ENCODE measurements around the gene CRPPA. TPM values are rescaled to one million over a fixed set of nuclear protein-coding genes. Genes with fewer than 3 reads are reported as not detected.

CRPPA gene
- total RNA-seq, 2 experiments from 2014 or later: 1.0 to 1.1 TPM

DNA sequence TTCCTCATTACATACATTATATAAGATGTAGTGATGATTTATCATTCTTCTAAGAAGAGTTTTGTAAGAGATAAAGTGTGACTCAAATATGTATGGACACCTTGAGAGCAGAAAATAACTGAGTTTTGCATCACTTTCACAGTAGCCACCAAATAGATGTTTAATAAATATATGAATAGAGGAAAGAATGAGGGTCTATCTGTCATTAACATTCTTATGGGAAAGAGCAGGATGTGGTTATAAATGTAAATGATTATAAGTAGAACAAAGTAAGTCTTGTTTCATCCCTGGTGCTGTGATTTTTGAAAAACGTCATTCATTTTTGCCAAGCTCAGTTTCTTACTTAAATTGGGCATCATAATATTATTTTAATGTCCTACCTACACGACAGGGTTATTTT is 15.0 kb upstream of the CRPPA start:
- intact Hi-C loops (cut with DNase I, micrococcal nuclease): no loop called here
- H3K4me1 ChIP-seq (ENCODE audit: insufficient read depth, low read length): no peaks in the 10 kb centered on the region
- Mint-ChIP-seq H3K9me3 (no peaks in the 10 kb centered on the region), H3K36me3 (ENCODE audit: low read depth) (no peaks in the 10 kb centered on the region), H3K4me1 (ENCODE audit: low read depth) (no peaks in the 10 kb centered on the region), H3K27me3 (peaks cover 5% of the 10 kb centered on the region), H3K27ac (no peak overlapping the region), H3K4me3 (no peak overlapping the region)
- no peak for DNase-seq
- ATAC-seq (ENCODE audit: poor library complexity): no peak
- no peak overlapping the region for H3K27ac ChIP-seq (ENCODE audit: low read depth in 1 of 2, low read length in 2 of 2)
- no peak overlapping the region for H3K4me3 ChIP-seq (ENCODE audit: low read length)
- TF ChIP-seq, protein P1, sequence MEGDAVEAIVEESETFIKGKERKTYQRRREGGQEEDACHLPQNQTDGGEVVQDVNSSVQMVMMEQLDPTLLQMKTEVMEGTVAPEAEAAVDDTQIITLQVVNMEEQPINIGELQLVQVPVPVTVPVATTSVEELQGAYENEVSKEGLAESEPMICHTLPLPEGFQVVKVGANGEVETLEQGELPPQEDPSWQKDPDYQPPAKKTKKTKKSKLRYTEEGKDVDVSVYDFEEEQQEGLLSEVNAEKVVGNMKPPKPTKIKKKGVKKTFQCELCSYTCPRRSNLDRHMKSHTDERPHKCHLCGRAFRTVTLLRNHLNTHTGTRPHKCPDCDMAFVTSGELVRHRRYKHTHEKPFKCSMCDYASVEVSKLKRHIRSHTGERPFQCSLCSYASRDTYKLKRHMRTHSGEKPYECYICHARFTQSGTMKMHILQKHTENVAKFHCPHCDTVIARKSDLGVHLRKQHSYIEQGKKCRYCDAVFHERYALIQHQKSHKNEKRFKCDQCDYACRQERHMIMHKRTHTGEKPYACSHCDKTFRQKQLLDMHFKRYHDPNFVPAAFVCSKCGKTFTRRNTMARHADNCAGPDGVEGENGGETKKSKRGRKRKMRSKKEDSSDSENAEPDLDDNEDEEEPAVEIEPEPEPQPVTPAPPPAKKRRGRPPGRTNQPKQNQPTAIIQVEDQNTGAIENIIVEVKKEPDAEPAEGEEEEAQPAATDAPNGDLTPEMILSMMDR (IDR thresholded peaks at IDR 0.05): no peak
- CTCF ChIA-PET: interaction anchor here (1.0 kb wide), 1 partner anchor 20 kb away, joined by 3 read pairs; no protein-coding TSS in a partner anchor
- H3K36me3 ChIP-seq (ENCODE audit: insufficient read depth, low read length): no peaks in the 10 kb centered on the region
- POLR2A ChIA-PET: no interaction called here
- H3K27me3 ChIP-seq (ENCODE audit: control insufficient read depth in 1 of 2, insufficient read depth in 2 of 2, low read length in 2 of 2): no peaks in the 10 kb centered on the region
- H3K9me3 ChIP-seq (ENCODE audit: control insufficient read depth in 1 of 2, insufficient read depth in 1 of 2, low read length in 2 of 2): no peaks in the 10 kb centered on the region

DNA sequence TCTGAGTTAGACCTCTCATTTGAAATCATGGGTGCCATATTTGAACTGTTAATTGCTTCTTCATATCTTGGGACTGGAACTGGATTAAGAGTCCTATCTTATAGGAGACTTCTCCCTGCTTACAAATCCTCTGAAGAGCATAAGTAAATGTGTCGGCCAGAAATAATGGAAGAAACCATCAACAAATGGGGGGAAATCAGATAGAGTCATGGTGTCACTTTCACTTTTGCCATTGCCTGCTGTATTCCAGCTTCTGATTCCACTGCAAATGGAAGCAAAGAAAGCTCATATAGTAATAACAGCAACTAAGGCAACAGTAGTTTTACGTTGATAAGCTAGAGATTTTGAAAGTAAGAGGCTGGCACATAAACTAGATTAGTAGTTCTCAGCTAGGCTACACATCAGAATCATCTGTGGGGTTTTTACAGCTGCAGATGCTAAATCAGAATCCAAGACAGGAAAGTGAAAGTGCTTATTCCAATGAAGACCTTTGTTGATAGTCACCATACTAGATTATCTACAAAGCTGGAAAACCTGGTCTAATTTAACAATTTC is 12.3 kb upstream of the CRPPA start:
- ChIA-PET CTCF (interaction anchor here (0.9 to 1.4 kb wide), 2 partner anchors 8 to 9 kb away, joined by 3 to 4 read pairs; no protein-coding TSS in a partner anchor), POLR2A (interaction anchor here (0.6 to 3.7 kb wide), 3 partner anchors 13 to 636 kb away, joined by 3 to 18 read pairs (median 8); partner anchors contain the start of gene CRPPA)
- H3K36me3 Mint-ChIP-seq (ENCODE audit: low read depth): no peaks in the 10 kb centered on the region
- H3K27ac ChIP-seq (ENCODE audit: low read depth in 1 of 2, low read length in 2 of 2): no peak overlapping the region
- no peak overlapping the region for H3K27ac Mint-ChIP-seq
- no peaks in the 10 kb centered on the region for H3K9me3 ChIP-seq (ENCODE audit: control insufficient read depth in 1 of 2, insufficient read depth in 1 of 2, low read length in 2 of 2)
- H3K4me1 Mint-ChIP-seq (ENCODE audit: low read depth): no peaks in the 10 kb centered on the region
- H3K4me3 ChIP-seq (ENCODE audit: low read length): no peak overlapping the region
- no peak for DNase-seq
- H3K4me1 ChIP-seq (ENCODE audit: insufficient read depth, low read length): no peaks in the 10 kb centered on the region
- no peak overlapping the region for H3K4me3 Mint-ChIP-seq
- TF ChIP-seq, protein P1 (IDR thresholded peaks at IDR 0.05): no peak
- peaks cover 5% of the 10 kb centered on the region for H3K27me3 Mint-ChIP-seq
- ATAC-seq (ENCODE audit: poor library complexity): no peak
- no peaks in the 10 kb centered on the region for H3K27me3 ChIP-seq (ENCODE audit: control insufficient read depth in 1 of 2, insufficient read depth in 2 of 2, low read length in 2 of 2)
- H3K36me3 ChIP-seq (ENCODE audit: insufficient read depth, low read length): no peaks in the 10 kb centered on the region
- no peaks in the 10 kb centered on the region for H3K9me3 Mint-ChIP-seq
- intact Hi-C loops (cut with DNase I, micrococcal nuclease): loop anchor here in 1 of 2 experiments (5.0 kb wide), 1 partner anchor 484 kb away; no protein-coding TSS in a partner anchor

- Mint-ChIP-seq H3K4me1 (ENCODE audit: low read depth) (no peaks in the 10 kb centered on the region), H3K27ac (no peak overlapping the region), H3K27me3 (no peaks in the 10 kb centered on the region), H3K36me3 (ENCODE audit: low read depth) (no peaks in the 10 kb centered on the region), H3K9me3 (no peaks in the 10 kb centered on the region), H3K4me3 (no peak overlapping the region)
- Histone ChIP-seq H3K27me3 (ENCODE audit: control insufficient read depth in 1 of 2, insufficient read depth in 2 of 2, low read length in 2 of 2) (no peaks in the 10 kb centered on the region), H3K36me3 (ENCODE audit: insufficient read depth, low read length) (no peaks in the 10 kb centered on the region), H3K27ac (ENCODE audit: low read depth in 1 of 2, low read length in 2 of 2) (no peak overlapping the region), H3K4me1 (ENCODE audit: insufficient read depth, low read length) (no peaks in the 10 kb centered on the region), H3K4me3 (ENCODE audit: low read length) (no peak overlapping the region), H3K9me3 (ENCODE audit: control insufficient read depth in 1 of 2, insufficient read depth in 1 of 2, low read length in 2 of 2) (no peaks in the 10 kb centered on the region)
- POLR2A ChIA-PET: interaction anchor here (1.9 to 3.7 kb wide), 2 partner anchors 11 to 132 kb away, joined by 8 to 18 read pairs; partner anchors contain the start of gene CRPPA
- DNase-seq (no peak), ATAC-seq (ENCODE audit: poor library complexity) (no peak)
- CTCF ChIA-PET: no interaction called here
- intact Hi-C loops (cut with DNase I, micrococcal nuclease): loop anchor here (1.0 to 5.0 kb wide), 2 partner anchors 133 to 485 kb away; no protein-coding TSS in a partner anchor
- TF ChIP-seq, protein P1 (IDR thresholded peaks at IDR 0.05): no peak
These were observed 11.0 kb upstream of the CRPPA start for GRCh38 chr7:16432425-16432731.

Data from CD4-positive, alpha-beta T cell (primary cell).